T-helper 1 cell treated with Interleukin-12 subunit alpha and Interleukin-12 subunit beta and Interleukin-4 antibody, amounts not matched to agents 30 μg/mL and 1 μg/mL, for 36 hours (primary cell): ENCODE results near the gene NAA80.
A peak's percentile ranks its signal among the peaks of the same experiment; 100 is the strongest.

Experiments
- H3K27ac Mint-ChIP-seq: one replicate; pipeline ENCODE4 v1.8.0; 2021; ENCODE audit warnings: mild to moderate bottlenecking, mixed read lengths
- H3K27me3 Mint-ChIP-seq: one replicate; pipeline ENCODE4 v1.8.0; 2021; ENCODE audit warnings: low read depth, mixed read lengths
- H3K36me3 Mint-ChIP-seq: one replicate; pipeline ENCODE4 v1.8.0; 2021; ENCODE audit warnings: low read depth, mixed read lengths
- H3K4me1 Mint-ChIP-seq: one replicate; pipeline ENCODE4 v1.8.0; 2021; ENCODE audit warnings: low read depth, mixed read lengths
- H3K4me3 Mint-ChIP-seq: one replicate; pipeline ENCODE4 v1.8.0; 2021; ENCODE audit warnings: mild to moderate bottlenecking, moderate library complexity, mixed read lengths
- H3K9me3 Mint-ChIP-seq: one replicate; pipeline ENCODE4 v1.8.0; 2021; ENCODE audit warnings: mixed read lengths

NAA80 gene

GRCh38 chr3:50336452-50337174, 37.4 kb upstream of the NAA80 start:
- H3K36me3 Mint-ChIP-seq = peaks cover 35% of the 10 kb centered on the region
- peak overlapping the region; percentile 95 for H3K4me3 Mint-ChIP-seq
- no peaks in the 10 kb centered on the region for H3K9me3 Mint-ChIP-seq
- H3K27ac Mint-ChIP-seq = peak overlapping the region; percentile 94
- H3K27me3 Mint-ChIP-seq = no peaks in the 10 kb centered on the region
- peaks cover 47% of the 10 kb centered on the region for H3K4me1 Mint-ChIP-seq

- Mint-ChIP-seq H3K36me3 (peaks cover 39% of the 10 kb centered on the region), H3K9me3 (no peaks in the 10 kb centered on the region), H3K4me1 (peaks cover 36% of the 10 kb centered on the region), H3K4me3 (peak overlapping the region; percentile 49), H3K27ac (peak overlapping the region; percentile 22), H3K27me3 (no peaks in the 10 kb centered on the region)
These were observed 35.3 kb upstream of the NAA80 start for GRCh38 chr3:50334339-50335075.

GRCh38 chr3:50333744-50334328, 34.6 kb upstream of the NAA80 start:
- peak overlapping the region; percentile 49 for H3K4me3 Mint-ChIP-seq
- H3K27me3 Mint-ChIP-seq = no peaks in the 10 kb centered on the region
- peak overlapping the region; percentile 82 for H3K27ac Mint-ChIP-seq
- H3K36me3 Mint-ChIP-seq = peaks cover 35% of the 10 kb centered on the region
- H3K9me3 Mint-ChIP-seq = no peaks in the 10 kb centered on the region
- peaks cover 32% of the 10 kb centered on the region for H3K4me1 Mint-ChIP-seq

GRCh38 chr3:50331364-50331907, 32.2 kb upstream of the NAA80 start:
- Mint-ChIP-seq H3K4me3 (no peak overlapping the region), H3K4me1 (peaks cover 36% of the 10 kb centered on the region), H3K36me3 (peaks cover 32% of the 10 kb centered on the region), H3K9me3 (no peaks in the 10 kb centered on the region), H3K27me3 (no peaks in the 10 kb centered on the region), H3K27ac (no peak overlapping the region)

- Mint-ChIP-seq H3K27ac (no peak overlapping the region), H3K4me3 (no peak overlapping the region), H3K36me3 (peaks cover 22% of the 10 kb centered on the region), H3K27me3 (no peaks in the 10 kb centered on the region), H3K9me3 (no peaks in the 10 kb centered on the region), H3K4me1 (peaks cover 29% of the 10 kb centered on the region)
These were observed 31.1 kb upstream of the NAA80 start for GRCh38 chr3:50330330-50330729.

- Mint-ChIP-seq H3K9me3 (no peaks in the 10 kb centered on the region), H3K27me3 (no peaks in the 10 kb centered on the region), H3K4me3 (peak within 1 kb of the TSS; percentile 92), H3K27ac (peak within 1 kb of the TSS; percentile 88), H3K4me1 (peaks cover 20% of the 10 kb centered on the region), H3K36me3 (peaks cover 22% of the 10 kb centered on the region)
These were observed 28.9 kb upstream of the NAA80 start, which contains the start of gene TUSC2 for GRCh38 chr3:50327943-50328691. Gene TUSC2, minus strand, starts transcription at chr3:50328223. Its CDS starts 124 bp downstream, at chr3:50328099.

- peak overlapping the region; percentile 63 for H3K27ac Mint-ChIP-seq
- peak overlapping the region; percentile 80 for H3K4me3 Mint-ChIP-seq
- peaks cover 21% of the 10 kb centered on the region for H3K36me3 Mint-ChIP-seq
- peaks cover 18% of the 10 kb centered on the region for H3K4me1 Mint-ChIP-seq
- H3K27me3 Mint-ChIP-seq = no peaks in the 10 kb centered on the region
- no peaks in the 10 kb centered on the region for H3K9me3 Mint-ChIP-seq
These were observed 27.9 kb upstream of the NAA80 start for GRCh38 chr3:50327129-50327528.

- peaks cover 18% of the 10 kb centered on the region for H3K4me1 Mint-ChIP-seq
- H3K27me3 Mint-ChIP-seq = no peaks in the 10 kb centered on the region
- H3K4me3 Mint-ChIP-seq = no peak overlapping the region
- H3K36me3 Mint-ChIP-seq = peaks cover 17% of the 10 kb centered on the region
- H3K27ac Mint-ChIP-seq = no peak overlapping the region
- H3K9me3 Mint-ChIP-seq = no peaks in the 10 kb centered on the region
These were observed 27.0 kb upstream of the NAA80 start for GRCh38 chr3:50326182-50326541.

- Mint-ChIP-seq H3K27ac (no peak overlapping the region), H3K4me1 (peaks cover 20% of the 10 kb centered on the region), H3K36me3 (peaks cover 13% of the 10 kb centered on the region), H3K4me3 (no peak overlapping the region), H3K9me3 (no peaks in the 10 kb centered on the region), H3K27me3 (no peaks in the 10 kb centered on the region)
These were observed 26.4 kb upstream of the NAA80 start for GRCh38 chr3:50325497-50326181.

- H3K36me3 Mint-ChIP-seq = peaks cover 11% of the 10 kb centered on the region
- H3K27ac Mint-ChIP-seq = no peak overlapping the region
- H3K4me3 Mint-ChIP-seq = no peak overlapping the region
- no peaks in the 10 kb centered on the region for H3K9me3 Mint-ChIP-seq
- H3K27me3 Mint-ChIP-seq = no peaks in the 10 kb centered on the region
- H3K4me1 Mint-ChIP-seq = peaks cover 25% of the 10 kb centered on the region
These were observed 25.9 kb upstream of the NAA80 start for GRCh38 chr3:50325113-50325480.

- peaks cover 9% of the 10 kb centered on the region for H3K36me3 Mint-ChIP-seq
- H3K9me3 Mint-ChIP-seq = no peaks in the 10 kb centered on the region
- H3K4me3 Mint-ChIP-seq = peak overlapping the region; percentile 19
- no peak overlapping the region for H3K27ac Mint-ChIP-seq
- no peaks in the 10 kb centered on the region for H3K27me3 Mint-ChIP-seq
- H3K4me1 Mint-ChIP-seq = peaks cover 26% of the 10 kb centered on the region
These were observed 25.3 kb upstream of the NAA80 start for GRCh38 chr3:50324351-50325112.

GRCh38 chr3:50323614-50324199, 24.5 kb upstream of the NAA80 start:
- Mint-ChIP-seq H3K9me3 (no peaks in the 10 kb centered on the region), H3K36me3 (peaks cover 9% of the 10 kb centered on the region), H3K27me3 (no peaks in the 10 kb centered on the region), H3K4me1 (peaks cover 31% of the 10 kb centered on the region), H3K27ac (no peak overlapping the region), H3K4me3 (no peak overlapping the region)

GRCh38 chr3:50323092-50323600, 23.9 kb upstream of the NAA80 start:
- Mint-ChIP-seq H3K4me1 (peaks cover 28% of the 10 kb centered on the region), H3K9me3 (no peaks in the 10 kb centered on the region), H3K27me3 (no peaks in the 10 kb centered on the region), H3K27ac (no peak overlapping the region), H3K4me3 (no peak overlapping the region), H3K36me3 (peaks cover 3% of the 10 kb centered on the region)
